HG02571 (cell line): ENCODE measurements around the gene CYP19A1.
A peak's percentile ranks its signal among the peaks of the same experiment; 100 is the strongest.
"Not testable (repeated sequence)": the region's sequence is repeated elsewhere in the genome, so short reads cannot be mapped to it uniquely, and the experiment has no call there.

Source experiments
- ATAC-seq: cut with Tn5 transposase; IDR thresholded peaks from one replicate; pipeline ENCODE4 v1.9.1; 2021; ENCODE audit warnings: mild to moderate bottlenecking, moderate library complexity; ENCODE audit not compliant: unreplicated experiment

The CYP19A1 gene

DNA sequence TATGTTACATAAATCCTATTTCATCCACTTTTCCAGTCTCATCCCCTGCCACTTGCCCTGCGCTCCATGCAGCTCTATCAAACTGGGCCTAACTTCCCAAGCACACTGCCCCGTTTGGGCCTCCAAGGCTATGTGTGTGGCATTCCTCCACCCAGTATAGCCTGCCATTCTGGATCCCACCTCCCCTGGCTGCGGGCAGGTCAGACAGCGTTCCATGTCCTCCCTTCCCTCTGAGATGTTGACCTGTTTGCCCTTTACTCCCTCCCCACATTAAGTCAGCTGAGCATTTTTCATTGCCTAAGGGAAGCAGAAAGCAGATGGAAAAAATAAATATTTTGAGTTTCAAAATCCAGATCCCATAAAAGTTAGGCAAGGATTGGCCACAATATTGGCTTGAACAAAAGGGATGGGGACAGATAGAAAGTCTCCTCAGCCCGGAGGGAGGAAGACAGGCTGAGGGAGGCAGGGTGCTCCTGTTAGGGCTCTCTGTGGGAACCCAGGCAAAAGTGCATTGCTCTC is 73.3 kb downstream of the CYP19A1 start:
- no peak for ATAC-seq

DNA sequence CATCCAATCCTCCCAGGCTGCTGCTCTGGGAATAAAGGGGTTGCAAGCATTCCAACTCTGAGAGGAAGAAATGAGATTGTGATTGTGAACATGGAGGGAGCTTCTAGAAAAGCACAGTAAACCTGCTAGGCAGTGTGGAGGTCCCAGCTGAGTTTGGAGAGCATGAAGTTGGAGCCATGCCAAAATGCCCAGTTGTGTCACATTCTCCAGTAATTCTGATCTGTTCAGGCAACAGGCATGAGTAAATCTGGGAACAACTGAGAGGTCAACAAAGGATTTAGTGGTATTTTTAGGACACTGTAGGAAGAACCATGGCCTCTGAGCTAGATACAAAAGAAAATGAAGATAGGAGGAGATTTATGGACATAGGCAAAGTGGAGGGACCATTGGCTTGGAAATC is 74.7 kb downstream of the CYP19A1 start:
- ATAC-seq: no peak

DNA sequence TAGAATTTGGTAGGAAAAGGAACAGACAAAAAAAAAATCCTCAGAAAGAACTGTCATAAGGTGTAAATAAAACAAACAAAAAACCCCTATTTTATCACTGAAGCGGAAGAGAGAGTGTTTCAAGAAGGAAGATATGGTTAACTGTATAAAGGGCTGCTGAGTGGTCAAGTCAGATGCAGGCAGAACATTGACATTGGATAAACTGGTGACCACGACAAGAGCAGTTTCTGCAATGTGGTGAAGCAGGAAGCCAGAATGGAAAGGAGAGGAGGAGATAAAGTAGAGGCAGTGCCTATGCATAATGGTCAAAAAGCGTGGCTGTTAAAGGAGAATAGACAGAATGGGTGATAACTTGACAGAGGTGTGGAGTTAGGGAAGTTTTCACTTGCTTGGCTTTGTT is 75.3 kb downstream of the CYP19A1 start:
- ATAC-seq: no peak

DNA sequence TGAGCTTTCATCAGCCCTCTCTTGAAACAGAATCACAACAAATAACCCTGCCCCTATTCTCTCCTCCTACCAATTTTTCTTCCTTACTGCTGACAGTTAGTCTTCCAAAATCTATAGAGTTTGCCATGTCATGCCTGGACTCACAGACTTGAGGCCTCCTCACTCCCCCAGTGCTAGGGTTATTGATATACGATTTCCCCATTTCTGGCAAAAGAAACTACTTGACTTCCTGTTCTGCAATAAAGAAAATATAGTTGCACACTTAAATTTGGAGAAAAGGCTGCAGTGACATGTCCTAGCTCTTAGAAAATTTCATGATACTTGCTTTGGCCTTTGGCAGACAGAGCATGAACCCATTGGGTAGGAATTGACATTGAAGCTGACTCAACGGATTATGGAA is 75.9 kb downstream of the CYP19A1 start:
- no peak for ATAC-seq

DNA sequence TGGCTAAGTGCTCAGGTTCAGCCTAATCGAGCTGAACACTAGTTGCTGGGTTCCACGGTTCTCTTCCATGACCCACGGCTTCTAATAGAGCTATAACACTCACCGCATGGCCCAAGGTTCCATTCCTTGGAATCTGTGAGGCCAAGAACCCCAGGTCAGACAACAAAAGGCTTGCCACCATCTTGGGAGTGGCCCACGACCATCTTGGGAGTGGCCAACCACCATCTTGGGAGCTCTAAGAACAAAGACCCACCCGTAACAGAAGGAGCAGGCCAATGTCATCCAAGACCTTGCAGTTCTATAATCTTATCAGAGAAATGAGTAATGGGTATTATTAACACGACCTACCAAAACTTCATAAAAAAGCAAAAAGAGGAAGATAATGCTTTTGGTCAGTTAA is 77.3 kb downstream of the CYP19A1 start:
- ATAC-seq: not testable (repeated sequence)

DNA sequence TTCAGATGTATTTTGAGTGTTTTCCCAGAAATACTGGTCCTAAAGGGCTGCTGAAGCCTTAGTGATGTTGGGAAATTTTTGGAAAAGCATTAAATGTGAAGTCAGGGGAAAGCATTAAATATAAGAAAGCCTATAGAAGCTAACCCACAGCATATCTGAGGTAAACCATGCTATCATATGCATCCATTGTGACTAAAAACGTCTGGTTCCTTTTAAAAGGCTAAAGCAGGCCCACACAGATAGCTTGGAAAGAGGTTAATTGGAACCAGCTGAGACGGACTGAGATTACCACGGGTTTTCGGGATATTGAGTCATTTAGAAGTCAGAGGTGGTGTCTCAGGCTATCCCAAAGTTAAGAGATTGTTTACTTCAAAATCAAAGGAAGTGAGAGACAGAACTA is 78.2 kb downstream of the CYP19A1 start:
- ATAC-seq: no peak

DNA sequence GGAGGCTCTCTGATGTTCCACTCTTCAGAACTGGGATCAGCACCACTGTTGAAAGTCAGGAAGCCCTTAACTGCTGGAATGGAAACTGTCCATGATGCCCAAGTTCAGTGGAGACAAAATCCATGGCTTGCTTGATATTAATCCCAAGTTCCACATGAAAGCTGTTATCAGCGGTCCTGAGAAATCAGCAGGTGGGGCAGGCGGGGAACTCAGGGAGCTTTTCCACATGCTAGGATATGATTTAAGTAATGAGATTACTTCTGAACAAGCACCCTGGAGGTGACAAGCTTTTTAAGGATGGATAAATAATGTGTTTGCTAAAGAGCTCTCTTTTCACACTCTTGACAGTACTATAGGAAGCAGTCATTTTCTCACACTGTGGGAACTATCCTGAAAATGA is 82.9 kb downstream of the CYP19A1 start:
- ATAC-seq: no peak

DNA sequence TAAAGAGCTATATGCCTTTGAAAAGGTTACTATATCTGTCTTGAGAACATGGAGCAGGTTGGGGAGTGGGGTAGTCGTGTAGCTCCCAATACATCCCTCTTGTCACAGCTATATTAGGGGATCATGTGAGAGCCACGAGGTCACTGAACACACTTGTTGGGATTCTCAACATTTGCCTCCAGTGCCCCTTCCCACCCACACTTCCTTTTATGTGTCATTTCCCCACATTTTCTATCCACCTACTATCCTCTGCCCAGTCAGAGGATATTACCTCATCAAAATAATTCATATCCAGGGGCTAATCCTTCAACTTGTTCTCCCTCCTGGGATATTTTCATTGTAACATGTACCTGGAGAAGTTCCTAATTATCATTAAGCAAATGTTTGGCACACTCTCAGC is 85.0 kb downstream of the CYP19A1 start:
- no peak for ATAC-seq

DNA sequence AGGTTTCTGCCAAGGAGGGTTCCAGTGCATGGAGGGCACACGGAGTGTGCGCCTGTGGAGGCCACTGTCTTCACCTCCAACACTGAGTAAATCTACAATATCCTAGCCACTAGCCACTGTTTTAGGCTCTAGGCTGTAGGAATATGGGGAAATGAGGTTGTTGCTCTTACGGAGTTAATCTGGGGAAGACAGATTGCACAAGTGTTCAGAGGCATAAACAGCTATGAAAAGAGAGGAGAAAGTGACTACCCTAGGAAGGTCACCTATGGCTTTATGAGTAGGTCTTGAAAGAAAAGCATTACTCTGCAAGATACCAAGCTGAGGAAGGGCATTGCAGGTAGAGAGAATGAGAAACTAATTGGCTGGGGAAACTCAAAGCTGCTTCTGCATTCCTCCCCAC is 85.7 kb downstream of the CYP19A1 start:
- ATAC-seq: no peak

DNA sequence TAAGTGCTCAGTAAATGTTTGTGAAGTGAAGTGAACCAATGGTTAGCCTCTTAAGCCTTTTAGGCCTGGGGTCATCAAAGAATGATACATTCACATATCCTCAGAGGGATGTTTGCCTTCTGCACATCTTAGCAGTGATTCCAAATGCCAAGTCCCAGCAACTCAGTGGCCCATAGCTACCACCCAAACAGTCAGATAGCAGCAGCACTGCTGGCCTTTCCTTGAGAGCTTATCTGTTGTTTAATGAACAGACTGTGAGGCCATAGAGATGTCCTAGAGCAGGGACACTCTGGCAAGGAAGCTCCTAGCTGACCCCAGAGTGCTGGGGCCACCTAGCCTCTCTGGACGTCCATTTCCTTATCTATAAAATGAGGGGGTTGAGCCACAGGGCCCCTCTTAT is 86.8 kb downstream of the CYP19A1 start:
- ATAC-seq: no peak

DNA sequence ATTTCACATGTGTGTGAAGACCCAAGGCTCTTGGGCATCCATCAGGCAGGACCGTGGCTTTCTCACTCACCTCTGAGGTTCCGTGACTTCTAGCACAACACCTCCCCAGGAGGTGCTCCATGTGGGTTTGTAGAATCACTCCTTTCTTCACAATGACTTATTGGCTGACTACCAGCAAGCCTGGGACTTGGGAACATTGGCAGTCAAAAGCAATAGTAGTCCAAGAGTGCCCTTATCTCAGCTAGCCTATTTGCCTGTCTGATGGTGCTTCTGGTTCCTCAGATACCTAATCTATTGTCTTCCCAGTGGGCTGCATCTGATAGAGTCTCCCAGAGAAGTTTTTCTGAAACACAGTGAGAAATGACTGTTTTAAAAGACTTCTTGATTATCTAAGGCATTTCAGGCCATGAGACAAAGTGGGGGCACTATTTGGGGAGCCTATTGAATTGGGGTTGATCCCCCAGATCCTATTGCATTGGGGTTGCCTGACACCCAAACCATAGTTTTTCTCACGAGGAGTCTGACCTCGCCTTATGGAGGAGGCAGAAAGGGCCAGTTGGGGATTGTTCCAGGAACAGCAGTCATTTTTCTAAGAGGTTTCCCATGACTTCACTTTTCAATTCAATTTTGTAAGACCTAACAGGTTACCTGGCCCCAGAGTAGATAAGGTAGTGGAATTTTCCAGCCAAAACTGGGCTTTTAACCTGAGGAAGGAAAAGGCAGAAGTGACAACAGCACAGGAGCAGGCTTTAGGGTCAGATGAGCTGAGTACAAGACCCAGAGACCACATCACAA is 88.0 kb downstream of the CYP19A1 start:
- no peak for ATAC-seq

DNA sequence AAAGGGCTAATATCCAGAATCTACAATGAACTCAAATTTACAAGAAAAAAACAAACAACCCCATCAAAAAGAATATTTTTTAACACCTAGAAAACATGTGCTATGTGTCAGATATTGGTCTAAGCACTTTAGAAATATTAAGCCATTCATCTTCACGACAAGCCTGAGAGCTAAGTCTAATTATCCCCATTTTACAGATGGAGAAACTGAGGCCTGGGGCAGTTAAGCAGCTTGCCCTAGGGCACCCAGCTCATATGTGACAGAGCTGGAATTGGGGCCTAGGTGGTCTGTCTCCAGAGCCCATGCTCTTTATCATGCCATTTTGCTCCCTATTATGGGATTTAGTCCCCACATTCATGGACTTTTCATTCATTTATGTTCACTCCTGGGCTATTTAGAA is 92.8 kb downstream of the CYP19A1 start:
- ATAC-seq: no peak

DNA sequence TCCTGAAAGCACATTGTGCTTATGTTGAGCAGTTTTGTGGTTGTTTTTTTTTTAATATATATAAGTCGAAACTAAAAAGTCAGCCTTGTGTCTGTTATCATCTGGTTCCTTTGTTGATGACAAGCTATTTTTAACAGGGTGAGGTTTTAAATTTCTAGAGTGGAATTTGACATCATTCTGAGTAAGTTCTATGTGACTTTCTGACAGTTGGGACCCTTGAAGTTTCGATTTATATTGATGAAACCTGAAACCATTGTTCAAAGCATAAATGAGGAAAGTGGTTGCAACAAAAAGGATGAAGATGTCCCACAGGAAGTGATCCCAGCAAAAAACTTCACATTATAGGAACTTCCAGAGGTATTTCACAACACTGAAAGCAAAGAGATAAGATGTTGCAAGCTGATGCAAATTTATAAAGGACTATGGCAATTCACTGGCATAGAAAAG is 94.0 kb downstream of the CYP19A1 start:
- no peak for ATAC-seq

DNA sequence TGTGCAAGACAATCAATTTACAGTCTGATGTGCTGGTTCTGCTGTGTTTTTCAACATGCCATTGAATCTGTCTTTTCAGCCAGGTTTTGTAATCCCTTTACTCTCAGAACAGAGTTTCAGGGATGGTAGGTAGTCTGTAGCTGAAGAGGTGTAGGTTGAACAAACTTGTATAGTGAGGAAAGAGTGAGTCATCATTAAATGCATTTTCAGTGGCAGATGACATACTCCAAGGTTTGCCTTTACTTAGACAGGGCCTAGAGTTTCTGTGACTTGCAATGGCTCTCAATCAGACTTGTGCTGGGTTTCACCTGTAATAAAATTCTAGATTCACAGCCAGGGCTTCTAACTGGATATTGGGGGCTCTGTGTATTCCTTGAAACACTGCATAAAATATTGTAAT is 94.6 kb downstream of the CYP19A1 start:
- no peak for ATAC-seq

DNA sequence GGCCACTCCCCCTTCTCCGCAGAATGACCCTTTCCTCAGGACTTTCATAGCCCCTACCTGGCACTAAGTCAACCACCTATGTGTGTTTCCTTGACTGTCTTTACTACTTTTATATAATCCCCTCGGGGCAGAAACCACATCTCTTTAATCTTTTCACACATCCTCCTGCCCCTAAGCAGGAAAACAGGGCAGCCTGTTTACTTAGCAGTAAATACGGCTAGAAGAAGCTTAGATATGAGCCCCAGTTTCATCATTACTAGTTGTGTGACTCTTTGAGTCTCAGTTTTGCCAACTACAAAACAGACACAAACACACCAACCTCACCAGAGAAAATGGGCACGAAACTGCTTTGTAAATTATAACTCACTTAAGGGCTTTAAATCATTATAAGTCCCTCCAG is 98.3 kb downstream of the CYP19A1 start:
- ATAC-seq: no peak

DNA sequence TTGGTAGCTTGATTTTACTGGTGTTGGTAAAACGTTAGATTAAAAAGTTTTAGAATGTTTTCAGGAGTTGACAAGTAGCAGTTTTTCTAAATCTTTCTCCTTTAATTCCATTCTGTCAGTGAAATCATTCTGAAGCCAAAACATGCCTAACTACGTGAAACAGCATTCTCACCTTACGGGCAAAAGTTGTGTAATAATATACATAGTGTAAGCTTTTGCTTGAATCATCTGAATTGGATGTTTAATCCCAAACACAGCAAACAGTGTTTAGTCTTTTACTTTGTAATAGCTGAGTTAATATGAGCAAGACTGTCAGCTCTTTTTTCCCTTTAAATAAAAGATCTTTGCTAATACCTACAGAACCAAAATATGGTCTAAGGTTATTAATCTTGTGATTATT is 100.6 kb downstream of the CYP19A1 start:
- no peak for ATAC-seq

DNA sequence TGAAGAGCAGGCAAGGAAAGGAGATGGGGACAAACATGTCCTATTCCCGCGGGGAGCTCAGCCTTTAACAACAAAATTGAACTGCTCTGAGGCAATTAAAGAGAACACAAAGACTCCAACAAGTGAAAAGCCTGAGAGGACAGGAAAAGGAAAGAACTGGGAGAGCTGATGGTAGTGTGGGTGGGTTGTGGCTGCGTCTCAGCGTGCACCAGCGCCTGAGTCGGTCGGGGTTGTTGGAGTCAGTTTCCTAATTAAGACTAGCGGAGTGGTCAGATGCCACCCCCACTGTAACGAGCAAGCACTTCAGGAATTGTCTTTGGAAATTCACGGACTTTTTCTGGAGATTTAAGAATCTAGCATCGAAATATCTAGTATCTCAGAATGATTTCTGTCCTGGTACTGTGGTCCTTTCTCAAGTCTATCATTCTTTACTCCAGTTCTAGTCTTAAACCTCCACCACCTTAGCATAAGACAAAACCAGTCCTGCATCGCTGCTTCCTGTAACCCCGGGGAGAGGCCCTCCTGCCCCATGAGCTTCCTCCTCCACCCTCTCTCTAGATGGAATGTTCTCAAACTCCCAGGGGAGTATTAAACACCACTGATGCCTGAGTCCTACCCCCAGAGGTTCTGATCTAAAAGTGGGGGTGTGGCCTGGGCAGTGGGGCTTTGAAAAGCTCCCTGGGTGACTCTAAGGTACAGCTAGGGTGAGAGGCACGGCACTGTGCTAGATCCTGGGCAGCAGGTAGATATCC is 104.0 kb downstream of the CYP19A1 start:
- ATAC-seq: no peak

DNA sequence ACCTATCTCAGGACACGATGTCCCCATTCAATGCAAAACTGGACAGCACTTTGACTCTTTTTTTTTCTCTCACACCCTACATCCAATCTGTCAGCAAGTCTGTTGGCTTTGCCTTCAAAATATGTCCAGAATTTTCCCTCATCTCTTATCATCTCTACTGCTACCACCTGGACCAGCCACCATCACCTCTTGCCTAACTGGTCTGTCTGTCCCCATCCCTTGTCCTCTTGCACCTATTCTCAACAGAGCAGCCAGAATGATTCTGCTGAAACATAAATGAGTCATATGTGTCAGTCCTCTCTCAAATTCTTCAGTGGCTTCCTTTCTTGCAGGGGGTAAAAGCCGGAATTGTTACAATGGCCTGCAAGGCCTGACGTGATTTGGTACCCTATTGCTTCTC is 105.8 kb downstream of the CYP19A1 start:
- no peak for ATAC-seq

DNA sequence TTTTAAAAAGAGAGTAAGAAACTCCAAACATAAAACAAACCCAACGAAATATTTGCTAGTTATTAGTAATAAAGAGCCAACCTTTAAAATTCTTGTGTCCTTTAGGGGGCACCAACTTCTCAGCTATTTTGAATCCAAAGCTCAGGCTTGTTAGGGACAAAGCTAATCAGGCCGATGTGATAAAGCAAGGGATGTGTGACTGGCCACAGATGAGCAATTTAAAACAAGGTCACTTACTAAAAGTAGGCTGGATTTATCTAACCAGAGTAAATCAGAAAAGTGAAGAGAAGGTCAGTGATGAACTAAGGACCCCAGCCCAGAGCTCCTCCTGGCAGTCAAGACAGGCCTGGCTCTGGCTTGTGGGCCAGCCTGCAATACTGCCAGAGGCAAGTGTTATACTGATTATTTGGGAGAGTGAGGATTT is 108.5 kb downstream of the CYP19A1 start:
- ATAC-seq: no peak

DNA sequence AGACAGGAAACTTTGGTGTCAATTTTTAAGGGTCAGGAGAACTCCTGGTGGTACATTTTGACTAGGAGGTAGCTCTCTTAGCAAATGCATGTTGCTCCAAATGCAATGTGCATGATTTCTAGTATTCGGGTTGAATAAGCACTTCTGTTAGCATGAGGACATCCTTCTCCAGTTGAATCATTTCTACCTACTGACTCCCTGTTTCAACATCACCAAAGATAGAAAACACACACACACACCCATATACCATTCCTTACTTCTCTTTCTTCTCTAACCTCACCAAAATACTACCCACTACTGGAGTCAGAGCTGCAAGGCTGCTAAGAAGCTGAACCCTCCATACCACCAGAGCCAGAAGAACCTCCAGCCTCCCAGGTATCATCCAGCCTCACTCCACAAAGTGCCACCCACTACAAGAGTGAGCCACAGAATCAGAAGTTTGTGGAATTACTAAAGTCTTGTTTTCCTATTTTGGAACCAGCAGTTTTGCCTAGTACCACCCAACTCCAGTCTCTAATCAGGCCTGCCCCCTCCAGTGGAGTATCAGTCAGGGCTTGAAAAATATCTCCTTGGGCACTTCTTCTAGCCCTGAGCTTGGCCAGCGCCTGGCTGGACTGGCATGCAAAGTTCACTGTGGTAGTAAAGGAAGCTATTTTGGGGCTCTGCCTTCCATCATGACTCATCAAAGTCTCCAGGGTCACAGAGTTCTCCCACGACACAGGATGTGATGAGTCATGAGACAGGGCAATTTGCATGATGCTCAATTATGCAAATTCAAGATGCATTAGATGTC is 110.3 kb downstream of the CYP19A1 start:
- peak; percentile 83 for ATAC-seq

DNA sequence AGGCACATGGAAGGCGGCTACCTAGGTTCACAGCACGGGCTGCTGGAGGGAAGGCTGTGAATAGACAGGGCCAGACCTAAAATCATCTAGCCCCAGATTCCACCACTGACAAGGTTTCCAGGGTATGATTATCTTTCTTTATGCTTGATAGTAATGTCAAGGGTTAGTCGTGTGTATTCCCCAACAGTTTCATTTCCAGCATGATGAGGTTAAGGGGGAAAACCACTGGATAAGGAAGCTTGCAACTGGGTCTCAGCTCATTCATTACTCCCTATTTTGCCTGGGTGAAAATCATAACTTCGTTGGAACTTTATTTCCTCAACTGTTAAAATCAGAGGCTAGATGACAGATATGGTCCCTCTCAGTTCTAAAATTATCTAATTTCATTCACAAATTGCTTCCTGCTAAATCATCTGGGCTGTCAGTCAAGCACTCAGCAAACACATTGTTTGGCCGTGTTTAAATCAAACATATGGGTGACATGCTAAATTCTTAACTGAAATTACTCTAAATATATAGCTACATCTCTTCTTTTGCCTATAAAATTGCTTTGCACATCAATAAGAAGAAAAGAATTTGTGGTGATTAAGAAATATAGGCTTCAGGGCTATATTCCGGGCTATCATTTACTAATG is 111.7 kb downstream of the CYP19A1 start:
- no peak for ATAC-seq
